ENCODE results near the gene KIRREL3. TPM values are rescaled to one million over a fixed set of nuclear protein-coding genes. Genes with fewer than 3 reads are reported as not detected.

Gene KIRREL3
- total and polyA plus RNA-seq, 9 of the 15 experiments (the other 6 are each of a cell fraction or from before 2014, with no cell fraction given): 0.04 to 0.10 TPM; not detected in 7

GRCh38 chr11:126772267-126772666, 228.3 kb downstream of the KIRREL3 start:
- Histone ChIP-seq H3K36me3 (ENCODE audit: control insufficient read depth, insufficient read depth, low read length) (no peaks in the 10 kb centered on the region), H4K20me1 (replicated peaks; ENCODE audit: control insufficient read depth, insufficient read depth, low read length) (no peaks in the 10 kb centered on the region; the same call in 1 of the 2 replicates), H3K4me3 (no peak overlapping the region), H3K79me2 (ENCODE audit: control insufficient read depth, insufficient read depth, low read length) (no peaks in the 10 kb centered on the region), H2AFZ (ENCODE audit: low read depth, low read length) (no peak overlapping the region), H3K27ac (ENCODE audit: extremely low read depth, low read depth, low read length) (no peak overlapping the region), H3K4me2 (ENCODE audit: insufficient read depth, low read length) (no peak overlapping the region), H3K9me1 (ENCODE audit: control insufficient read depth, insufficient read depth, low read length) (no peaks in the 10 kb centered on the region), H3K27me3 (ENCODE audit: control insufficient read depth in 2 of 2, insufficient read depth in 2 of 2, low read length in 2 of 2) (peaks cover 0 to 5% of the 10 kb centered on the region in 2 experiments; a peak in 1 of 5 replicates), H3K9me3 (replicated peaks; ENCODE audit: control insufficient read depth, insufficient read depth, low read depth, low read length) (no peaks in the 10 kb centered on the region), H3K9ac (ENCODE audit: insufficient read depth in 1 of 2, low read depth in 2 of 2, low read length in 2 of 2) (no peak overlapping the region), H3K4me1 (replicated peaks in 1 of 2; ENCODE audit: control insufficient read depth in 2 of 2, insufficient read depth in 2 of 2, low read length in 2 of 2) (no peaks in the 10 kb centered on the region)
- CTCF ChIA-PET (ENCODE audit: low intra/inter-chr PET ratio): no interaction called here
- no TSS peak for BruUV-seq (replicated peaks)
- POLR2A ChIA-PET: interaction anchor here (1.1 kb wide), 1 partner anchor 9 kb away, joined by 5 read pairs; no protein-coding TSS in a partner anchor
- ATAC-seq (no peak), DNase-seq (ENCODE audit: extremely low read depth in 1 of 4, low spot score in 3 of 4) (no peak), FAIRE-seq (no peak)
- in situ Hi-C loops (cut with MboI): no loop called here
- intact Hi-C loops (cut with micrococcal nuclease): no loop called here
- TF ChIP-seq, protein P1, sequence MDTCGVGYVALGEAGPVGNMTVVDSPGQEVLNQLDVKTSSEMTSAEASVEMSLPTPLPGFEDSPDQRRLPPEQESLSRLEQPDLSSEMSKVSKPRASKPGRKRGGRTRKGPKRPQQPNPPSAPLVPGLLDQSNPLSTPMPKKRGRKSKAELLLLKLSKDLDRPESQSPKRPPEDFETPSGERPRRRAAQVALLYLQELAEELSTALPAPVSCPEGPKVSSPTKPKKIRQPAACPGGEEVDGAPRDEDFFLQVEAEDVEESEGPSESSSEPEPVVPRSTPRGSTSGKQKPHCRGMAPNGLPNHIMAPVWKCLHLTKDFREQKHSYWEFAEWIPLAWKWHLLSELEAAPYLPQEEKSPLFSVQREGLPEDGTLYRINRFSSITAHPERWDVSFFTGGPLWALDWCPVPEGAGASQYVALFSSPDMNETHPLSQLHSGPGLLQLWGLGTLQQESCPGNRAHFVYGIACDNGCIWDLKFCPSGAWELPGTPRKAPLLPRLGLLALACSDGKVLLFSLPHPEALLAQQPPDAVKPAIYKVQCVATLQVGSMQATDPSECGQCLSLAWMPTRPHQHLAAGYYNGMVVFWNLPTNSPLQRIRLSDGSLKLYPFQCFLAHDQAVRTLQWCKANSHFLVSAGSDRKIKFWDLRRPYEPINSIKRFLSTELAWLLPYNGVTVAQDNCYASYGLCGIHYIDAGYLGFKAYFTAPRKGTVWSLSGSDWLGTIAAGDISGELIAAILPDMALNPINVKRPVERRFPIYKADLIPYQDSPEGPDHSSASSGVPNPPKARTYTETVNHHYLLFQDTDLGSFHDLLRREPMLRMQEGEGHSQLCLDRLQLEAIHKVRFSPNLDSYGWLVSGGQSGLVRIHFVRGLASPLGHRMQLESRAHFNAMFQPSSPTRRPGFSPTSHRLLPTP (IDR thresholded peaks at IDR 0.05; ENCODE audit: borderline replicate concordance, extremely low read depth, insufficient read length): no peak
- TF ChIP-seq ZNF589 (CRISPR knock-in tag; IDR thresholded peaks at IDR 0.05; ENCODE audit: low read depth): no peak
- TF ChIP-seq CEBPB (tag; IDR thresholded peaks at IDR 0.05): no peak
- TF ChIP-seq ZNF274 (IDR thresholded peaks at IDR 0.05; ENCODE audit: borderline replicate concordance, low read depth, low read length): no peak
- no peak for TF ChIP-seq IRF9 (tag; IDR thresholded peaks at IDR 0.05)
- WGBS (ENCODE audit: insufficient coverage, low coverage, missing lambda C conversion rate): 0% methylated on average over 8 of the region's 8 CpGs

All from K562 (cell line).